MM.1S (cell line): ENCODE results near the gene ESX1.

Experiments
- DNase-seq: peaks from one replicate; pipeline ENCODE4 v3.0.0-alpha.2; 2015
- H2AFZ ChIP-seq: fragments of 300-600 bp; sonication (generic); 2 replicates; pipeline ENCODE4 v1.6.0; 2016; ENCODE audit warnings: antibody characterized with exemption, low read length
- H3F3A ChIP-seq: fragments of 300-600 bp; sonication (generic); 2 replicates; pipeline ENCODE4 v1.6.1; 2016; ENCODE audit warnings: mild to moderate bottlenecking, antibody characterized with exemption, low read length, moderate library complexity, mixed read lengths; ENCODE audit not compliant: insufficient read depth
- H3K27ac ChIP-seq: fragments of 300-600 bp; sonication (generic); 2 replicates; pipeline ENCODE4 v1.5.1; 2016; ENCODE audit warnings: mild to moderate bottlenecking, low read length
- H3K27me3 ChIP-seq: fragments of 300-600 bp; sonication (generic); replicated peaks from 2 replicates; pipeline ENCODE4 v1.6.0; 2016; ENCODE audit warnings: low read length; ENCODE audit not compliant: insufficient read depth
- H3K36me3 ChIP-seq: fragments of 300-600 bp; sonication (generic); replicated peaks from 2 replicates; pipeline ENCODE4 v1.6.1; 2016; ENCODE audit warnings: mild to moderate bottlenecking, low read length, mixed read lengths; ENCODE audit not compliant: insufficient read depth
- H3K4me1 ChIP-seq: fragments of 300-600 bp; sonication (generic); 2 replicates; pipeline ENCODE4 v1.6.1; 2016; ENCODE audit warnings: low read length, mixed read lengths
- H3K4me2 ChIP-seq: fragments of 300-600 bp; sonication (generic); 2 replicates; pipeline ENCODE4 v1.6.0; 2016; ENCODE audit warnings: low read depth, low read length
- H3K4me3 ChIP-seq: fragments of 300-600 bp; sonication (generic); 2 replicates; pipeline ENCODE4 v1.5.1; 2016; ENCODE audit warnings: low read length, mixed read lengths
- H3K79me2 ChIP-seq: fragments of 300-600 bp; sonication (generic); 2 replicates; pipeline ENCODE4 v1.6.1; 2016; ENCODE audit warnings: mixed run types, low read length, mixed read lengths
- H3K9ac ChIP-seq: fragments of 300-600 bp; sonication (generic); 2 replicates; pipeline ENCODE4 v1.6.1; 2016; ENCODE audit warnings: low read length, mixed read lengths
- H3K9me2 ChIP-seq: fragments of 300-600 bp; sonication (generic); replicated peaks from 2 replicates; pipeline ENCODE4 v1.6.1; 2016; ENCODE audit warnings: mild to moderate bottlenecking, low read length, mixed read lengths; ENCODE audit not compliant: insufficient read depth
- H3K9me3 ChIP-seq: fragments of 300-600 bp; sonication (generic); replicated peaks from 2 replicates; pipeline ENCODE4 v1.6.1; 2016; ENCODE audit warnings: mild to moderate bottlenecking, low read length, mixed read lengths; ENCODE audit not compliant: insufficient read depth
- H4K20me1 ChIP-seq: fragments of 300-600 bp; sonication (generic); 2 replicates; pipeline ENCODE4 v1.6.1; 2016; ENCODE audit warnings: mild to moderate bottlenecking, low read length, moderate library complexity, mixed read lengths; ENCODE audit not compliant: insufficient read depth
- EZH2 ChIP-seq: fragments of 300-600 bp; sonication (generic); optimal IDR thresholded peaks from 2 replicates; pipeline ENCODE3; 2017; ENCODE audit warnings: low read depth, mild to moderate bottlenecking, antibody characterized with exemption, low read length, mixed read lengths
- EZH2phosphoT487 ChIP-seq: fragments of 300-600 bp; sonication (generic); IDR thresholded peaks from 2 replicates; pipeline ENCODE4 v1.6.1; 2018; ENCODE audit warnings: antibody characterized with exemption, low read length
- TF ChIP-seq, protein P1 (sequence below): fragments of 300-600 bp; sonication (generic); IDR thresholded peaks from 2 replicates; pipeline ENCODE4 v1.5.1; 2016; ENCODE audit warnings: antibody characterized with exemption, low read length, mixed read lengths

Gene ESX1

DNA sequence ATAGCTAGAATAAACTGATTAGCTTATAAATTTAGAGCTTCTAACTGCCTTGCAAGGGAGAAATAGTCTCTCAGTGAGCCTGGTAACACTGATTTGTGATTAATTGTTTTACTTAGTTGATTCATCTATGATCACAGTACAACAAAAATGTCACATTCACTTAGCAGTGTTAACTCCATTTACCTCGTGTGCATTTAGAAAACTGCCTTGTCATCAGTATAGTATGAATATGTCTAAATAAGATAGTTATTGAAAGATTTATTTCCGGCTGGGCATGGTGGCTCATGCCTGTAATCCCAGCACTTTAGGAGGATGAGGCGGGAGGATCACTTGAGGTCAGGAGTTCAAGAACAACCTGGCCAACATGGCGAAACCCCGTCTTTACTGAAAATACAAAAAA lies 49.2 kb downstream of the ESX1 start:
- no peaks in the 10 kb centered on the region for H3K4me1 ChIP-seq
- no peak overlapping the region for H3K4me2 ChIP-seq
- no peaks in the 10 kb centered on the region for H3K27me3 ChIP-seq
- H3K27ac ChIP-seq: no peak overlapping the region
- no peak overlapping the region for H2AFZ ChIP-seq
- no peaks in the 10 kb centered on the region for H3K9me2 ChIP-seq
- TF ChIP-seq, protein P1, sequence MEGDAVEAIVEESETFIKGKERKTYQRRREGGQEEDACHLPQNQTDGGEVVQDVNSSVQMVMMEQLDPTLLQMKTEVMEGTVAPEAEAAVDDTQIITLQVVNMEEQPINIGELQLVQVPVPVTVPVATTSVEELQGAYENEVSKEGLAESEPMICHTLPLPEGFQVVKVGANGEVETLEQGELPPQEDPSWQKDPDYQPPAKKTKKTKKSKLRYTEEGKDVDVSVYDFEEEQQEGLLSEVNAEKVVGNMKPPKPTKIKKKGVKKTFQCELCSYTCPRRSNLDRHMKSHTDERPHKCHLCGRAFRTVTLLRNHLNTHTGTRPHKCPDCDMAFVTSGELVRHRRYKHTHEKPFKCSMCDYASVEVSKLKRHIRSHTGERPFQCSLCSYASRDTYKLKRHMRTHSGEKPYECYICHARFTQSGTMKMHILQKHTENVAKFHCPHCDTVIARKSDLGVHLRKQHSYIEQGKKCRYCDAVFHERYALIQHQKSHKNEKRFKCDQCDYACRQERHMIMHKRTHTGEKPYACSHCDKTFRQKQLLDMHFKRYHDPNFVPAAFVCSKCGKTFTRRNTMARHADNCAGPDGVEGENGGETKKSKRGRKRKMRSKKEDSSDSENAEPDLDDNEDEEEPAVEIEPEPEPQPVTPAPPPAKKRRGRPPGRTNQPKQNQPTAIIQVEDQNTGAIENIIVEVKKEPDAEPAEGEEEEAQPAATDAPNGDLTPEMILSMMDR: no peak
- TF ChIP-seq EZH2phosphoT487 (no peak), EZH2 (no peak)
- H3K9ac ChIP-seq: no peak overlapping the region
- DNase-seq: no peak
- no peaks in the 10 kb centered on the region for H3K9me3 ChIP-seq
- H3K36me3 ChIP-seq: no peaks in the 10 kb centered on the region
- no peaks in the 10 kb centered on the region for H3K79me2 ChIP-seq
- H3K4me3 ChIP-seq: no peak overlapping the region
- no peaks in the 10 kb centered on the region for H4K20me1 ChIP-seq
- no peaks in the 10 kb centered on the region for H3F3A ChIP-seq
